Vagina (tissue), 2 donors: ENCODE measurements around the gene TBC1D23.

ENCODE experiments used
- CTCF ChIP-seq, 3 experiments: fragments of 450-650 bp in 2 of 3; fragments of 200-600 bp in 1 of 3; sonication (generic) in 1 of 3; IDR thresholded peaks; one replicate each; pipeline ENCODE4 v1.5.1; 2017 to 2019; ENCODE audit warnings: antibody characterized with exemption in 3 of 3, mild to moderate bottlenecking in 2 of 3, moderate library complexity in 2 of 3
- POLR2A ChIP-seq, 2 donors: fragments of 450-650 bp; IDR thresholded peaks; one replicate each; pipeline ENCODE4 v1.6.1; 2017; ENCODE audit warnings: antibody characterized with exemption in 2 of 2, mild to moderate bottlenecking in 2 of 2, moderate library complexity in 2 of 2

- no peak for TF ChIP-seq CTCF (IDR thresholded peaks at IDR 0.05)
- no peak for TF ChIP-seq POLR2A (IDR thresholded peaks at IDR 0.05)
Observed at GRCh38 chr3:100368441-100368840, 107.6 kb downstream of the TBC1D23 start.
